ENCODE data around the gene GHRH. TPM values are rescaled to one million over a fixed set of nuclear protein-coding genes. Genes with fewer than 3 reads are reported as not detected.

GHRH gene, protein sequence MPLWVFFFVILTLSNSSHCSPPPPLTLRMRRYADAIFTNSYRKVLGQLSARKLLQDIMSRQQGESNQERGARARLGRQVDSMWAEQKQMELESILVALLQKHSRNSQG
- total RNA-seq, result not detected
- not detected for polyA plus RNA-seq (2013, experiment 1 of 2)
- not detected for polyA plus RNA-seq (2013, experiment 2 of 2)
- total RNA-seq, result 0 to 0.08 (median 0) reads per million in 172 experiments

DNA sequence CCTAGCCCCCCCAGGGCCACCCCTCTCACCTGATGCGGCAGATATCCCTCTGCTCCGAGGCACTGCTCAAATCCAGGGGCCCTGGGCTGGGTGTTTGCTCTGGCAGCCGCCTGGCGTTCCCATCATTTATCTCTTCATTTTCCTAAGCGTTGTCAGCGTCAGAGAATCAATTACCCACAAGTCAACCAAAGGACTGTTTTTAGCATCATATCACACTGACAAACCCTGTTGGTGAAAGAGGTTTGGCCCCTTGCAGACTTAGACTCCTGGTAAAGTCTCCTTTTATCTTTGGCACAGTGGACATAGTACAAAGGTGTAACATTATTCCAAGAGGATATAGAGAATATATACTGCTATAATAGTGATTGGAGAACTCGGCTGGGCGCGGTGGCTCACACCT lies at the start of gene GHRH:
TSS of gene GHRH (minus strand) at position 101 of the 400 bp plus-strand sequence. CDS start 4,925 bp downstream, outside the sequence.
- H3K27me3 Mint-ChIP-seq, result peaks cover 7% of the 10 kb centered on the region
- Histone ChIP-seq H3K36me3 (ENCODE audit: insufficient read depth, low read length) (no peaks in the 10 kb centered on the region), H3K9me3 (ENCODE audit: control insufficient read depth in 1 of 2, insufficient read depth in 1 of 2, low read length in 2 of 2) (no peaks in the 10 kb centered on the region), H3K4me1 (ENCODE audit: insufficient read depth, low read length) (no peaks in the 10 kb centered on the region), H3K27ac (ENCODE audit: low read depth in 1 of 2, low read length in 2 of 2) (no peak within 1 kb of the TSS), H3K27me3 (ENCODE audit: control insufficient read depth in 1 of 2, insufficient read depth in 2 of 2, low read length in 2 of 2) (peaks cover 0 to 5% of the 10 kb centered on the region in 2 experiments), H3K4me3 (ENCODE audit: low read length) (no peak within 1 kb of the TSS)
- H3K4me3 Mint-ChIP-seq, result no peak within 1 kb of the TSS
- DNase-seq, result no peak
- no peak for ATAC-seq (ENCODE audit: poor library complexity)
- intact Hi-C loops (cut with DNase I, micrococcal nuclease), result no loop called here
- ChIA-PET CTCF (no interaction called here), POLR2A (no interaction called here)
- no peaks in the 10 kb centered on the region for H3K36me3 Mint-ChIP-seq (ENCODE audit: low read depth)
- H3K4me1 Mint-ChIP-seq (ENCODE audit: low read depth), result no peaks in the 10 kb centered on the region
- no peak within 1 kb of the TSS for H3K27ac Mint-ChIP-seq
- no peaks in the 10 kb centered on the region for H3K9me3 Mint-ChIP-seq
- TF ChIP-seq, protein P1, sequence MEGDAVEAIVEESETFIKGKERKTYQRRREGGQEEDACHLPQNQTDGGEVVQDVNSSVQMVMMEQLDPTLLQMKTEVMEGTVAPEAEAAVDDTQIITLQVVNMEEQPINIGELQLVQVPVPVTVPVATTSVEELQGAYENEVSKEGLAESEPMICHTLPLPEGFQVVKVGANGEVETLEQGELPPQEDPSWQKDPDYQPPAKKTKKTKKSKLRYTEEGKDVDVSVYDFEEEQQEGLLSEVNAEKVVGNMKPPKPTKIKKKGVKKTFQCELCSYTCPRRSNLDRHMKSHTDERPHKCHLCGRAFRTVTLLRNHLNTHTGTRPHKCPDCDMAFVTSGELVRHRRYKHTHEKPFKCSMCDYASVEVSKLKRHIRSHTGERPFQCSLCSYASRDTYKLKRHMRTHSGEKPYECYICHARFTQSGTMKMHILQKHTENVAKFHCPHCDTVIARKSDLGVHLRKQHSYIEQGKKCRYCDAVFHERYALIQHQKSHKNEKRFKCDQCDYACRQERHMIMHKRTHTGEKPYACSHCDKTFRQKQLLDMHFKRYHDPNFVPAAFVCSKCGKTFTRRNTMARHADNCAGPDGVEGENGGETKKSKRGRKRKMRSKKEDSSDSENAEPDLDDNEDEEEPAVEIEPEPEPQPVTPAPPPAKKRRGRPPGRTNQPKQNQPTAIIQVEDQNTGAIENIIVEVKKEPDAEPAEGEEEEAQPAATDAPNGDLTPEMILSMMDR (IDR thresholded peaks at IDR 0.05), result no peak

DNA sequence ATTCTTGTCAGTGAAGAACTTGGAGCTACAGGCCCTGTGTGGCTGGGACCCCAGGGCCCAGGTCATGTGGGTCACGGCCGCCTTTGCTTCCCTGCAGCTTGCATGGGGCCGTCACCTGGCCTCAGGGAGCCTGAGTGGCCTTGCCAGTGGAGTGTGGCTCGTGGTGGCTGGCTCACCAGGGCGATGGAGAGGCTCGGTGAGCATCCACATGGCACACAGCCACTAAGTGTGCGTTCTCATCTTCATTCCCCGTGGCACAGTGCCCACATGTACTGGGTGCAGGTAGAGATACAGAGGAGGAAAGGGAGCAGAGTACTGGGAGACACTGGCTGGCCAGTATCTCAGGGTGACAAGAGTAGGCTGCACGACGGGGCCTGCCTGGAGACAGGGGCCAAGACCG lies 49.3 kb upstream of the GHRH start:
- Histone ChIP-seq H3K27me3 (ENCODE audit: control insufficient read depth in 1 of 2, insufficient read depth in 2 of 2, low read length in 2 of 2) (no peaks in the 10 kb centered on the region), H3K27ac (ENCODE audit: low read depth in 1 of 2, low read length in 2 of 2) (no peak overlapping the region), H3K9me3 (ENCODE audit: control insufficient read depth in 1 of 2, insufficient read depth in 1 of 2, low read length in 2 of 2) (no peaks in the 10 kb centered on the region), H3K36me3 (ENCODE audit: insufficient read depth, low read length) (peaks cover 52% of the 10 kb centered on the region), H3K4me3 (ENCODE audit: low read length) (no peak overlapping the region), H3K4me1 (ENCODE audit: insufficient read depth, low read length) (peaks cover 14% of the 10 kb centered on the region)
- intact Hi-C loops (cut with DNase I, micrococcal nuclease), result no loop called here
- peaks cover 15% of the 10 kb centered on the region for H3K4me1 Mint-ChIP-seq (ENCODE audit: low read depth)
- peaks cover 58% of the 10 kb centered on the region for H3K36me3 Mint-ChIP-seq (ENCODE audit: low read depth)
- no peak overlapping the region for H3K27ac Mint-ChIP-seq
- H3K27me3 Mint-ChIP-seq, result no peaks in the 10 kb centered on the region
- ATAC-seq (ENCODE audit: poor library complexity) (no peak), DNase-seq (no peak)
- no peaks in the 10 kb centered on the region for H3K9me3 Mint-ChIP-seq
- ChIA-PET CTCF (no interaction called here), POLR2A (no interaction called here)
- TF ChIP-seq, protein P1 (IDR thresholded peaks at IDR 0.05), result no peak
- H3K4me3 Mint-ChIP-seq, result no peak overlapping the region

DNA sequence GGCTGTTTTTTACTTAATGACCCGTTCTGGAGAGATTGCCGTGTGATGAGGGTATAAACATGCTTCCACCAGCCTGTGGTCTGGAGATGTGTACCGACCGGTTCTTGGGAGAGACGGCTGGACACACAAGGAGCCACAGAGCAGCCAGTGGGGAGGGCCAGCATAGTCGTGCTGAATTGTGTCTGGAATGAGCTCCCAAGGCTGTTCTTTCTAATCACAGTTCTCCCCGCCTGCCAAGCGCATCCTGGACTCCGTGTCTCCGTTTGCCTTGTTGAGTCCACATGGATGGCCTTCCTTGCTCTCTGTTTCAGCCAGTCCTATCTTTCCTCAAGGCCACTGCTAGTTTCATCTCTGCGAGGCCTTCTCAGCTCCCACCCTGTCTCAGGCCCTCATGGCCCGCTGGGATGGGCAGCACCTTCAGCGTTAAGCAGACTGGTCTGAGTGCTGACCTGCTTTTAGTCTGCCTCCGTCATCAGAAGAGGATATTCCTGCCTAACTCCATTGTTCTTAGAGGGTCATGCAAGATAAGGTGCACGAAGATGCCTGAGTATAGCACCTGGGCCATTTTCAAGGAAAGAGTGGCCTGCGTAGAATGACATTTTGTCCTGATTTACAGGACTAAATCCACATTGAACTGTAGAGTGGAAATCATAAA lies 48.4 kb upstream of the GHRH start:
- ChIA-PET POLR2A (no interaction called here), CTCF (no interaction called here)
- Histone ChIP-seq H3K4me3 (ENCODE audit: low read length) (no peak overlapping the region), H3K27me3 (ENCODE audit: control insufficient read depth in 1 of 2, insufficient read depth in 2 of 2, low read length in 2 of 2) (no peaks in the 10 kb centered on the region), H3K27ac (ENCODE audit: low read depth in 1 of 2, low read length in 2 of 2) (no peak overlapping the region), H3K36me3 (ENCODE audit: insufficient read depth, low read length) (peaks cover 55% of the 10 kb centered on the region), H3K9me3 (ENCODE audit: control insufficient read depth in 1 of 2, insufficient read depth in 1 of 2, low read length in 2 of 2) (no peaks in the 10 kb centered on the region), H3K4me1 (ENCODE audit: insufficient read depth, low read length) (peaks cover 5% of the 10 kb centered on the region)
- intact Hi-C loops (cut with DNase I, micrococcal nuclease), result no loop called here
- H3K9me3 Mint-ChIP-seq, result no peaks in the 10 kb centered on the region
- no peak overlapping the region for H3K27ac Mint-ChIP-seq
- H3K27me3 Mint-ChIP-seq, result no peaks in the 10 kb centered on the region
- TF ChIP-seq, protein P1 (IDR thresholded peaks at IDR 0.05), result no peak
- DNase-seq (no peak), ATAC-seq (ENCODE audit: poor library complexity) (no peak)
- H3K4me1 Mint-ChIP-seq (ENCODE audit: low read depth), result peaks cover 10% of the 10 kb centered on the region
- H3K36me3 Mint-ChIP-seq (ENCODE audit: low read depth), result peaks cover 65% of the 10 kb centered on the region
- no peak overlapping the region for H3K4me3 Mint-ChIP-seq

Data from CD4-positive, alpha-beta T cell (primary cell).